Left renal cortex interstitium (tissue), 4 donors: ENCODE results near the gene NOXA1. TPM values are rescaled to one million over a fixed set of nuclear protein-coding genes. Genes with fewer than 3 reads are reported as not detected.
A peak's percentile ranks its signal among the peaks of the same experiment; 100 is the strongest.
"Not testable (repeated sequence)": the region's sequence is repeated elsewhere in the genome, so short reads cannot be mapped to it uniquely, and the experiment has no call there.

Experiments
- DNase-seq, 4 donors: peaks; one replicate each; pipeline ENCODE4 v3.0.0-alpha.2; 2013; ENCODE audit warnings: low read depth in 4 of 4, low spot score in 2 of 4, missing footprints in 1 of 4
- polyA plus RNA-seq, 4 donors: library from polyadenylated mRNA; unstranded; fragments of 120-200 nt; gene quantifications; one replicate each; pipeline ENCODE4 v1.2.1, GENCODE V29; 2013; ENCODE audit not compliant: insufficient read length in 4 of 4

Gene NOXA1
- polyA plus RNA-seq, 4 donors, result 4.3 to 13.1 (median 9.1) TPM

- DNase-seq, result no peak
These were observed 13.8 kb downstream of the NOXA1 start for GRCh38 chr9:137436761-137437600.

DNA sequence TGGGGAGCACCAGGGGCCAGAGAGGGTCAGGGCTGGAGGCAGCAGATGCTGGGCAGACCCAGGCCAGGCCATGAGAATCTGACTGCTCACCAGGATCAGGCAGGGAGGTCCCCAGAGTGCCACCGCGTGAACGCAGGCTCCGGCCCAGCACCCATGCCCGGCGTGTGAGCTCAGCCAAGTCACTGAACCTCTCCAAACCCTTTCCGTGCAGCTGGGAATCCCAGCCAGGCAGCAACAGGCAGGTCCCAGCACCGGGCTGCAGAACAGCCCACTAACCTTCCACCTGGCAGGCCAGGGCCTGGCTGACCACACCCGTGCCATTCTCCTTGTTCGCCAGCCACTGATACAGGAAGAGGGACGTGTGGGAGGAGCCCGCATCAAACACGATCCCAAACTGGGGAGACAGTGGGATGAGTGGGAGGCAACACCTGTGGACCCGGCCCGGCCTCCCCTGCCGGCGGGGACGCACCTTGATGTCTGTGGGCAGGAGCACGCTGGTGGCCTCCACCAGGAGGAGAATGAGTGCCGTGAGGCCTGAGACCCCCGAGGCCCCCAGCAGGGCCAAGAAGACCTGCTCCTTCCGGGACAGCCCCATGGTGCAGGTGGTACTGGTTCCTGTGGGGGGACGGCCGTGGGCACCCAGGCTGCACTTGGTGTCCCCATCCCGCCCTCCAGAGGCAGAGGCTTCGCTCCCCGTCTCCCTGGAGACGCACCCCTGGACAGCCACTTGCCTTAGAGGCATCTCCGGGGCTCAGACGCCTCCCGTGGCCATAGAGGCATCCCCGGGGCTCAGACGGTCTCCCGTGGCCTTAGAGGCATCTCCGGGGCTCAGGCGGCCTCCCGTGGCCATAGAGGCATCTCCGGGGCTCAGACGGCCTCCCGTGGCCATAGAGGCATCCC lies 14.7 kb downstream of the NOXA1 start:
- DNase-seq, result no peak

DNA sequence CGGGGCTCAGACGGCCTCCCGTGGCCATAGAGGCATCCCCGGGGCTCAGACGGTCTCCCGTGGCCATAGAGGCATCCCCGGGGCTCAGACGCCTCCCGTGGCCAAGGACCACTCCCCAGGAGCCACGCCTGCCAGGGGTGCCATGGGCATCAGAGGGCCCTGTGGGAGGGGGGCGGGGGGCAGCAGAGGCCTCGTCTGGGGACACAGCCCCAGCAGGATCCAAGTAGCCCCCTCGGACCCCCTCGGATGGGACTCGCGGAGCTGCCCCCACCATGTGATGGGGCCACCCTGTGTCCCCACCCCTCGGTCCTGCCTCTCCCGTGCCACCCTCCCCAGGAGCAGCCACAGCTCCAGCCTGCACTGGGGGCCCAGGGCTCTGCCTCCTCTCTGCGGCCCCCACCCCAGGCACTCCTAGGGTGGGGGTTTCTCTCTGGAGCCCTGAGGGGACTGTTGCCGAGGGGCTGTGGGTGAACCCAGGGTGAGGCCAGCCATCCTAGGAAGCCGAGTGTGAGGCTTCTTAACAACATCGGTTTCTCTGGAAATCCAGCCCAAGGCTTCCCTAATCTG lies 15.5 kb downstream of the NOXA1 start:
- no peak for DNase-seq

GRCh38 chr9:137439158-137439714 lies 16.0 kb downstream of the NOXA1 start:
- DNase-seq, result no peak

DNA sequence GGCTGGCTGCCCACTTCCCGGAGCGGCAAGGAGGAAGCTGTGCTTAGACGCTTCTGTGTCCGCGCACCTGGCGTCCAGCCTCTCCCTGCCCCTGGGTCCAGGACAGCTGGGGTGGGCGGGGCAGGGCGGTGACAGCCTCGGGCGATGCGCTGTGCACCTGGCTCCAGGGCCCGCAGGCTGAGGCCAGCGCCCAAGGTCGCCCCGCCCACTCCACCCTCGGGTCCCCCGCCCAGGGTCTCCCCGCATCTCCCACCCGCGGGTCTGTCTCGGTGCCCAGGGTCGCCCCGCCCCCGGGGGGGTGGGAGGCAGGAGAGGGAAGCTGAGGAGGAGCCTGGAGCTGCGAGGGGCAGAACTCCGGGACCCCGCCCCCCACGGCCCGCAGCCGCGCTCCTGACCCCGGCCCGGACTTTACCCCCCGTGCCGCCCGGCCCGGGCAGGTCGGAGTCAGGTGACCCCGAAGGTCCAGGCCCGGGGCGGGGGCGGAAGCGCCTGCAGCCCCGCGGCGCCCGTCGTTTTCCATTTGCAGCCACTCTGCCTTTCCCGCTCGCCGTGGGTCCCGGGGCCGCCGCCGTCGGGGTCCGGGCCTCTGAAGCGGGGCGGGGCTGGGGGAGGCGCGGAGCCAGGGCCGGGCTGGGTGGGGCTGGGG lies 18.2 kb downstream of the NOXA1 start, which contains the start of gene ENTPD8:
TSS of gene ENTPD8 (minus strand) at position 69 of the 646 bp plus-strand sequence. CDS start 3,072 bp downstream, outside the sequence.
- DNase-seq, result no peak

DNA sequence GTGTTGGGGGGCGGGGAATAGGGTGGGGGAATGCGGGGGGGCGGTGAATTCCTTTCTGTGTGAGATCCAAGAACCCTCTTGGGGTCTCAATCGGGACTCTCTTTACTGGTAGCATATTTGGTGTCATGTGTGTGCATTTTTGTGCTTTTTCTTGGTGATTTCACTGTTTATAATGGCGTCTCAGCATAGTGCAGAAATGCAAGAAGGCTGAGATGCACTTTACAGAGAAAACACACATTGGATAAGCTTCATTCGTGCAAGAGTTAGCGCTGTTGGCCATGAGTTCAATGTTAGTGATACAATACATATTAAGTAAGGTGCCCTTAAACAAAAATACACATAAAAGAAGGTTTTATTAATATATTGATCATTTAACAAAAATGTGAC lies 18.7 kb downstream of the NOXA1 start:
- DNase-seq, result no peak

DNA sequence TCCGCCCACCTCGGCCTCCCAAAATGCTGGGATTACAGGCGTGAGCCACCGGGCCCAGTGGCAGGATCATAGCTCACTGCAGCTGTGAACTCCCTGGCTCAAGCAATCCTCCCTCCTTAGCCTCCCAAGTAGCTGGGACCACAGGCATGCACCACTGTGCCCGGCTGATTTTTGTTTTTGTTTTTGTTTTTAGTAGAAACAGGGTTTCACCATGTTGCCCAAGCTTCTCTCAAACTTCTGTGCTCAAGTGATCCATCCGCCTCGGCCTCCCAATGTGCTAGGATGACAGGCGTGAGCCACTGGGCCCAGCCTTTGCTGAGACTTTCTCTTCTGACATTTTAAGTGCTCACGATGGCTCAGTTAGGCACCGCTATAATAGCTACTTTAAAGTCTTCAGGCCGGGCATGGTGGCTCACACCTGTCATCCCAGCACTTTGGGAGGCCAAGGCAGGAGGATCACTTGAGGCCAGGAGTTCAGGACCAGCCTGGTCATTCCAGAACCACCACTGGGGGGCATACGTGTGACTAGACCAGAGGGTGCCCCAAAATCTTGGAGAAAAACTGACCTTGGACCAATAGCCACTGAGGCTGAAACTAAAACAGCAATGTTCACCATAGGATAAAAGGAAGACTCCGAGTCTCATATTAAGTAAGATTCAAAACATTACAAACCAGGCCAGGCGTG lies 21.1 kb downstream of the NOXA1 start:
- DNase-seq, result no peak

DNA sequence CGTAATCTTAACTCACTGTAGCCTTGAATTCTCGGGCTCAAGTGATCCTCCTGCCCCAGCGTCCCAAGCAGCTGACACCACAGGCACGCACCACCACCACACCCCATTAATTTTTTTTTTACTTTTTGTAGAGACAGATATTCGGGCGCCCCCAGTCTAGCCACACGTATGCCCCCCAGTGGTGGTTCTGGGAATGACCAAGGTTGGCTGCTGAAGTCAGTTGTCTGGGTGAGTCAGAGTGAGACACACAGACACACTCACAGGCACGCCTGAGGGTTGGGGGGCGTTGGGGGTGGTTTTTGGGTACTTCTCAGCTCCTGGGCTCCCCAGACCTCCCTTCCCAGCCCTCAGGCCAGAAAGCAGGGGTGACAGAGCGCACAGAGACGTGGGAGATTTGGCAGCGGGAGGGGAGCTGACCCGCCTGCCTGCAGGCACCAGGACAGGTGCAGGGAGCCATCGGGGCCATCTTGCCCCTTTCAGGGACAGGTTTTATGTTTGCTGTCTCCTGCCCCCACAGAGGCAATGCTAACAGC lies 22.1 kb downstream of the NOXA1 start:
- peak in 1 of 4 donors; percentile 63 for DNase-seq

DNA sequence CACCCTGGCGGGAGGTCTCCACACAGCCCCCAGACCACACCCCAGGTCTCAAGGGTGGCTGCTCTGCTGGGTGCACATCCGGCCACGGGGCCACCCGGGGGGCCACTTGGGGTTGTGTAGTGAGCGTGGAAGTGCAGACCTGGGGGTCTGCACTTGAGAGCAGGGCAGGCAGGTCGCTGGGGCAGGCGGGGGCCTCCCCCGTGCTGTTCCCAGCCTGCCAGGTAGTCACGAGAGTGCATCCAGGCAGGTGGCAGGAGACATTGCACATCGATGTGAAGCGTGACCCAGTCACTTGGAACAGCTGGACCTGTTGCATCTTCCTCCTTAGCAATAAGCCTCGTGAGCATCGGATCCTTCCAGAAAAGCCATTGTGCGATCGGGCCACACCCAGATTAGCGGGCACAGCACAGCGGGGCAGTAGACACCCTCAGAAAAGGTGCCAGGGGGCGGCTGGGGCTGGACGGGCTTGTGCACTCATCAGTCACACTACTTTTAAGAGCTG lies 22.8 kb downstream of the NOXA1 start:
- DNase-seq, result no peak

GRCh38 chr9:137446851-137447471 lies 23.8 kb downstream of the NOXA1 start:
- DNase-seq, result no peak

GRCh38 chr9:137447722-137448601 lies 24.8 kb downstream of the NOXA1 start:
- no peak for DNase-seq

- no peak for DNase-seq
These were observed 25.4 kb downstream of the NOXA1 start for GRCh38 chr9:137448602-137448962.

- no peak for DNase-seq
These were observed 26.1 kb downstream of the NOXA1 start for GRCh38 chr9:137449081-137449844.

DNA sequence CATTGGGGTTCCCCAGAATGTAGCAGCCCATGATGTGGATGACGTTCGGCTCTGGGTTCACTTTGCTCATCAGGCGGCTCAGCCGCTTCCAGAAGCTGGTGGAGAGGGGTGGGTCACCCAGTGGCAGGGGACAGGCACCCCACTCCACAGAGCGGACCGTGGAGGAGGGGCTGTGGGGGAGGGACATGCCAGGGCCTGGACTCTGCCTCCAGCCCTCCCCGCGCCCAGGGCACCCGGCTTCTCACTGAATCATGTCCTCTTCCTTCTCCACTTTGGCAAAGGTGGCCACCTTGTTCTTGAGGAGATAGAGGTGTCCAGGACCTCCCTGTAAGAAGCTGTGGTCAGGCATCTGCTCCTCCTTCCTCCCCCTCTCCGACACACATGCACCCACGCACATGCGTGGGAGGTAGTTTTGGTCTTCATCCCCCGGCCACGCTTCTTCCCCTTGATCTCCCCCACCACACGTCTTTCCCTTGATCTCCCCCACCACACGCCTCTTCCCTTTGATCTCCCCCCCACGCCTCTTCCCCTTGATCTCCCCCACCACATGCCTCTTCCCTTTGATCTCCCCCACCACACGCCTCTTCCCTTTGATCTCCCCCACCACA lies 26.8 kb downstream of the NOXA1 start:
- DNase-seq, result no peak

DNA sequence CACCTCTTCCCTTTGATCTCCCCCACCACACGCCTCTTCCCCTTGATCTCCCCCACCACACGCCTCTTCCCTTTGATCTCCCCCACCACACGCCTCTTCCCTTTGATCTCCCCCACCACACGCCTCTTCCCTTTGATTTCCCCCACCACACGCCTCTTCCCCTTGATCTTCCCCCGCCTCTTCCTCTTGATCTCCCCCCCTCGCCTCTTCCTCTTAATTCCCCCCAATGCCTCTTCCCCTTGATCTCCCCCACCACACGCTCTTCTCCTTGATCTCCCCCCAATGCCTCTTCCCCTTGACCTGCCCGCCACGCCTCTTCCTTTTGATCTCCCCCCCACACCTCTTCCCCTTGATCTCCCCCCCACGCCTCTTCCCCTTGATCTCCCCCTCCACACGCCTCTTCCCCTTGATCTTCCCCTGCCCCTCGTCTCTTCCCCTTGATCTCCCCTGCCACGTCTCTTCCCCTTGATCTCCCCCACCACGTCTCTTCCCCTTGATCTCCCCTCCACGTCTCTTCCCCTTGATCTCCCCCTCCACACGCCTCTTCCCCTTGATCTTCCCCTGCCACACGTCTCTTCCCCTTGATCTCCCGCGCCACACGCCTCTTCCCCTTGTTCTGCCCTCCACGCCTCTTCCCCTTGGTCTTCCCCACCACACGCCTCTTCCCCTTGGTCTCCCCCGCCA lies 27.5 kb downstream of the NOXA1 start:
- not testable (repeated sequence) for DNase-seq
